Caco-2 (cell line): ENCODE results near the gene PIKFYVE. TPM values are rescaled to one million over a fixed set of nuclear protein-coding genes. Genes with fewer than 3 reads are reported as not detected.

Experiments used
- BruUV-seq: library from RNA; stranded (reverse); fragments of 400-500 nt; replicated peaks from 2 replicates; lab custom pipeline; 2021; lab: Mats Ljungman, UMichigan
- CTCF ChIA-PET: fragments of 300-600 bp; sonication (Branson Sonifier 250); formaldehyde crosslinking; loops from one replicate; lab custom pipeline; 2022; ENCODE audit warnings: antibody characterized with exemption; lab: Charles Lee
- POLR2A ChIA-PET: fragments of 300-600 bp; sonication (Branson Sonifier 250); formaldehyde crosslinking; loops from one replicate; lab custom pipeline; 2022; ENCODE audit warnings: antibody characterized with exemption; lab: Charles Lee
- DNase-seq, 2 experiments: peaks; one replicate each; pipeline versions ENCODE4 v3.0.0 to v3.0.0-alpha.2; 2020 to 2022
- H3K27me3 ChIP-seq: replicated peaks from 2 replicates; pipeline ENCODE4 v1.6.0; 2011; ENCODE audit warnings: low read length; ENCODE audit not compliant: control insufficient read depth, insufficient read depth
- H3K36me3 ChIP-seq: 2 replicates; pipeline ENCODE4 v1.5.1; 2011; ENCODE audit warnings: low read length; ENCODE audit not compliant: control insufficient read depth, insufficient read depth
- H3K4me1 ChIP-seq: fragments of 250-450 bp; sonication (Bioruptor Pico); 2 replicates; pipeline ENCODE4 v1.5.1; 2020; ENCODE audit warnings: mild to moderate bottlenecking
- H3K4me3 ChIP-seq: 2 replicates; pipeline ENCODE4 v1.5.1; 2011; ENCODE audit warnings: low read depth, mild to moderate bottlenecking, control low read depth, low read length
- H3K9me3 ChIP-seq: fragments of 250-450 bp; sonication (Bioruptor Pico); 2 replicates; pipeline ENCODE4 v1.5.1; 2020; ENCODE audit warnings: mild to moderate bottlenecking, moderate library complexity
- H3K27ac Mint-ChIP-seq: one replicate; pipeline ENCODE4 v1.8.0; 2022; ENCODE audit warnings: mixed read lengths; ENCODE audit not compliant: unreplicated experiment
- H3K27me3 Mint-ChIP-seq: one replicate; pipeline ENCODE4 v1.8.0; 2022; ENCODE audit warnings: mixed read lengths; ENCODE audit not compliant: insufficient read depth, unreplicated experiment
- H3K36me3 Mint-ChIP-seq: one replicate; pipeline ENCODE4 v1.8.0; 2022; ENCODE audit warnings: mild to moderate bottlenecking, mixed read lengths; ENCODE audit not compliant: insufficient read depth, unreplicated experiment
- H3K4me1 Mint-ChIP-seq: one replicate; pipeline ENCODE4 v1.8.0; 2022; ENCODE audit warnings: low read depth, mixed read lengths; ENCODE audit not compliant: unreplicated experiment
- H3K4me3 Mint-ChIP-seq: one replicate; pipeline ENCODE4 v1.8.0; 2022; ENCODE audit warnings: mild to moderate bottlenecking, moderate library complexity, mixed read lengths; ENCODE audit not compliant: unreplicated experiment
- H3K9me3 Mint-ChIP-seq: one replicate; pipeline ENCODE4 v1.8.0; 2022; ENCODE audit warnings: mixed read lengths; ENCODE audit not compliant: unreplicated experiment
- intact Hi-C: fragments of 100-400 bp; cut with micrococcal nuclease; formaldehyde crosslinking; loops from one replicate; pipeline ENCODE4 v1.10.0; 2022; ENCODE audit not compliant: unreplicated experiment
- total RNA-seq: library from RNA; stranded (reverse); gene quantifications from 2 replicates; pipeline ENCODE4 v1.2.3, GENCODE V29; 2022
- TF ChIP-seq, protein P1 (sequence below), 2 experiments: fragments of 200-600 bp in 1 of 2; IDR thresholded peaks; 1 replicate in 1 of 2; 2 replicates in 1 of 2; pipeline versions ENCODE4 v1.5.1 to v1.8.0; 2011 to 2022; ENCODE audit warnings: antibody characterized with exemption in 1 of 2, control low read depth in 1 of 2, inconsistent platforms in 1 of 2, low read depth in 1 of 2, low read length in 1 of 2, mild to moderate bottlenecking in 1 of 2, moderate library complexity in 1 of 2; ENCODE audit not compliant: insufficient read depth in 1 of 2, severe bottlenecking in 1 of 2, unreplicated experiment in 1 of 2

Gene PIKFYVE
- total RNA-seq, 1 experiment from 2014 or later: 31.2 TPM

DNA sequence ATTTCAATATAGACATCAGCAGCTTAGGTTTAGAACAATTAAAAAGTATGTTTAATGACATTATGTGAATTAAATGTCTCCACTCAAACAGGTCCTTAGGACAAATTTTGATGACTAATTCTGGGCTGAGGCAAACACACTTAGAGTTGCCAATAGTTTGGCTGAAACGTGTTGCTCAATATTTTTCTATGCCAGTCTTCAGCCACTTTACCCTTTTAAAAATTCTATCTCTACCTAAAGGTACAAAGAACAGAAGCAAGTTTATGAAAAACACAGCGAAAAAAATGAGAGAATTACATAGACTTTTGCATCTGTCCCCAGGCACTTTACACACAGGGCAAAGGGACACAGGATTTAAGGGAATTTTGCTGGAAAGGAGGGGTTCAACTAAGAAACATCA, 15.7 kb upstream of the PIKFYVE start:
- CTCF ChIA-PET: no interaction called here
- no peaks in the 10 kb centered on the region for H3K27me3 Mint-ChIP-seq
- no TSS peak for BruUV-seq
- no peaks in the 10 kb centered on the region for H3K9me3 Mint-ChIP-seq
- Histone ChIP-seq H3K4me1 (peaks cover 19% of the 10 kb centered on the region), H3K36me3 (peaks cover 7% of the 10 kb centered on the region), H3K27me3 (no peaks in the 10 kb centered on the region), H3K4me3 (no peak overlapping the region), H3K9me3 (no peaks in the 10 kb centered on the region)
- H3K4me1 Mint-ChIP-seq: no peaks in the 10 kb centered on the region
- peaks cover 96% of the 10 kb centered on the region for H3K36me3 Mint-ChIP-seq
- POLR2A ChIA-PET: interaction anchor here (0.7 kb wide), 1 partner anchor 40 kb away, joined by 5 read pairs; no protein-coding TSS in a partner anchor
- H3K27ac Mint-ChIP-seq: no peak overlapping the region
- intact Hi-C loops: no loop called here
- DNase-seq: no peak
- H3K4me3 Mint-ChIP-seq: no peak overlapping the region
- TF ChIP-seq, protein P1, sequence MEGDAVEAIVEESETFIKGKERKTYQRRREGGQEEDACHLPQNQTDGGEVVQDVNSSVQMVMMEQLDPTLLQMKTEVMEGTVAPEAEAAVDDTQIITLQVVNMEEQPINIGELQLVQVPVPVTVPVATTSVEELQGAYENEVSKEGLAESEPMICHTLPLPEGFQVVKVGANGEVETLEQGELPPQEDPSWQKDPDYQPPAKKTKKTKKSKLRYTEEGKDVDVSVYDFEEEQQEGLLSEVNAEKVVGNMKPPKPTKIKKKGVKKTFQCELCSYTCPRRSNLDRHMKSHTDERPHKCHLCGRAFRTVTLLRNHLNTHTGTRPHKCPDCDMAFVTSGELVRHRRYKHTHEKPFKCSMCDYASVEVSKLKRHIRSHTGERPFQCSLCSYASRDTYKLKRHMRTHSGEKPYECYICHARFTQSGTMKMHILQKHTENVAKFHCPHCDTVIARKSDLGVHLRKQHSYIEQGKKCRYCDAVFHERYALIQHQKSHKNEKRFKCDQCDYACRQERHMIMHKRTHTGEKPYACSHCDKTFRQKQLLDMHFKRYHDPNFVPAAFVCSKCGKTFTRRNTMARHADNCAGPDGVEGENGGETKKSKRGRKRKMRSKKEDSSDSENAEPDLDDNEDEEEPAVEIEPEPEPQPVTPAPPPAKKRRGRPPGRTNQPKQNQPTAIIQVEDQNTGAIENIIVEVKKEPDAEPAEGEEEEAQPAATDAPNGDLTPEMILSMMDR (IDR thresholded peaks at IDR 0.05; ENCODE audit: insufficient read depth in 1 of 2, low read depth in 1 of 2, low read length in 1 of 2, severe bottlenecking in 1 of 2, unreplicated experiment in 1 of 2): no peak

DNA sequence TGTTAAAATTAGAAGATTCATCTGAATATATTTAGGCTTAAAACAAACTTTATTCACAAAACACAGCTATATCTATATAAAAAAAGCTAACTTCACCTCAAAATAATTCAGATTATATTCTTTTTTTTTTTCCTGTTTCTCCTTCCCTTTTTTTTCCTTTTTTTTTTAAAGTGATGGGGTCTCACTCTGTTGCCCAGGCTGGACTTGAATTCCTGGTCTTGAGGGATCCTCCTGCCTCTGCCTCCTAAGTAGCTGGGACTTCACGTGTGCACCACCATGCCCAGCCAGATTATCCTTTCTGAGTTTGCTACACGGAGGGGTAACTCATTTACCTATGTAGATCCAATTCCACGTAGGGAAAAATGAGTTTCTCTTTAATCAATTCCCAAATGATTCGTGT, 15.0 kb upstream of the PIKFYVE start:
- Histone ChIP-seq H3K4me3 (no peak overlapping the region), H3K27me3 (no peaks in the 10 kb centered on the region), H3K36me3 (peaks cover 4% of the 10 kb centered on the region), H3K4me1 (peaks cover 24% of the 10 kb centered on the region), H3K9me3 (no peaks in the 10 kb centered on the region)
- BruUV-seq: no TSS peak
- peaks cover 89% of the 10 kb centered on the region for H3K36me3 Mint-ChIP-seq
- TF ChIP-seq, protein P1 (IDR thresholded peaks at IDR 0.05; ENCODE audit: insufficient read depth in 1 of 2, low read depth in 1 of 2, low read length in 1 of 2, severe bottlenecking in 1 of 2, unreplicated experiment in 1 of 2): no peak
- no peak overlapping the region for H3K27ac Mint-ChIP-seq
- H3K9me3 Mint-ChIP-seq: no peaks in the 10 kb centered on the region
- no peak for DNase-seq
- no peaks in the 10 kb centered on the region for H3K4me1 Mint-ChIP-seq
- POLR2A ChIA-PET: interaction anchor here (0.7 kb wide), 1 partner anchor 41 kb away, joined by 5 read pairs; no protein-coding TSS in a partner anchor
- no peaks in the 10 kb centered on the region for H3K27me3 Mint-ChIP-seq
- H3K4me3 Mint-ChIP-seq: no peak overlapping the region
- intact Hi-C loops: no loop called here
- CTCF ChIA-PET: no interaction called here

DNA sequence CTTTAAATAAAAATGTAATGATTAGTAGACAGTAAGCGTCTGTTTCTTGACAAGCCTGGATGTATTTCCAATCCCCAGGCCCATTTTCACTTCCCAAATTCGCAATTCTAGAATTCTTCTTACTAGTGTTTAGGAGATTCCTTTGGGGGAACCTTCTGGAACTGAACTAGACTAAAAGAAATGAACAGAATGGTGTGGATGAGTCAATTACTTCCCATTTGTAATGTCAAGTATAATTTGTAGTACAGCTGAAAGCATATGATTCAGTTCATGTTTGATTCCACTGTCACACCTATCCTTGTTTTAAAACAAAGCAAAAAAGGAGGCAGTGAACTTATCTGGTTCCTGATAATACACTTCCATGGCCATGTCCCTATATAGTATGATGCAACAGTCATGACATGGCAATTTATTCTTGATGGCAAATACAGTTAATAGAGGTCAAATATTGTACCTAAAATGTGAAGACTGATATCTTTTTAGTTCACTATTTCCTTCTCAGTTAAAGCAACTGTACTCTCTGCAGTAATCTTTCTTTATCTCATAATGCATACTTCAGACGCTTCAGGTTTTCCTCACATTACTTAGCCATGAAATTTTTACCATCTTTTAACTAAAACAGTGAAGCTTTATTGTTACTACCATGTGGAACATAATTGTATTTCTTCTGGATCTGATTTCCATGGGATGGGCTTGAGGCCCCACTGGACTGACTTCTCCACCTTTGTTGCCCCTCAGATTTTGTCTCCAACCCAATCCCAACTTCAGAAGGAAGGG, 13.2 kb upstream of the PIKFYVE start:
- Mint-ChIP-seq H3K27ac (peak overlapping the region; percentile 81), H3K36me3 (peaks cover 74% of the 10 kb centered on the region), H3K4me3 (peak overlapping the region; percentile 85), H3K9me3 (no peaks in the 10 kb centered on the region), H3K27me3 (no peaks in the 10 kb centered on the region), H3K4me1 (peaks cover 17% of the 10 kb centered on the region)
- Histone ChIP-seq H3K4me3 (peak overlapping the region; percentile 67), H3K4me1 (peaks cover 36% of the 10 kb centered on the region), H3K36me3 (peaks cover 4% of the 10 kb centered on the region), H3K27me3 (no peaks in the 10 kb centered on the region), H3K9me3 (no peaks in the 10 kb centered on the region)
- TF ChIP-seq, protein P1 (IDR thresholded peaks at IDR 0.05; ENCODE audit: insufficient read depth in 1 of 2, low read depth in 1 of 2, low read length in 1 of 2, severe bottlenecking in 1 of 2, unreplicated experiment in 1 of 2): no peak
- CTCF ChIA-PET: interaction anchor here (1.3 to 3.1 kb wide), 4 partner anchors 13 to 148 kb away, joined by 3 to 27 read pairs (median 12); partner anchors contain the start of gene PIKFYVE
- DNase-seq: no peak
- POLR2A ChIA-PET: no interaction called here
- intact Hi-C loops: no loop called here
- TSS peak; percentile 34 for BruUV-seq
